CD4-positive, alpha-beta T cell treated with Interleukin-15 for 4 hours (primary cell): Measurements from ENCODE around the gene PLIN3.
"Not testable (repeated sequence)": the region's sequence is repeated elsewhere in the genome, so short reads cannot be mapped to it uniquely, and the experiment has no call there.

ENCODE experiments used
- DNase-seq: peaks from one replicate; pipeline ENCODE4 v3.0.0-alpha.2; 2020; ENCODE audit warnings: low spot score

PLIN3 gene

DNA sequence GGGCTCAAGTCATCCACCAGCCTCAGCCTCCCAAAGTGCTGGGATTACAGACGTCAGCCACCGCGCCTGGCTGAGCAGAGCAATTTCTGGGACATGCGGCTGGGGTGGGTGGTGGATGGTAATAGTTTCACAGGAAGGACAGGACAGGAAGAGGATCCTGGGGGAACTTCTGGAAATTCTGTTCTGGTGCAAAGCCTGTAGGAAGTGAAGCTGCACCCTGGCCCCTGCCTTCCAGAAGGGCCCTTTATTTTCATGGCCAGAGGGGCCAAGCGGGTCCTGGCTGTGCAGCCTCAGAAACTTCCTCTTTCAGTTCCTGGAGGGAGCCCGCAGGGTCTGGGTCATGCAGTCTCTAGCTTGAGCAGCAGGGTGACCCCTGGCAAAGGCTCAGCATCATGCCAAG, 60.3 kb downstream of the PLIN3 start:
- no peak for DNase-seq

DNA sequence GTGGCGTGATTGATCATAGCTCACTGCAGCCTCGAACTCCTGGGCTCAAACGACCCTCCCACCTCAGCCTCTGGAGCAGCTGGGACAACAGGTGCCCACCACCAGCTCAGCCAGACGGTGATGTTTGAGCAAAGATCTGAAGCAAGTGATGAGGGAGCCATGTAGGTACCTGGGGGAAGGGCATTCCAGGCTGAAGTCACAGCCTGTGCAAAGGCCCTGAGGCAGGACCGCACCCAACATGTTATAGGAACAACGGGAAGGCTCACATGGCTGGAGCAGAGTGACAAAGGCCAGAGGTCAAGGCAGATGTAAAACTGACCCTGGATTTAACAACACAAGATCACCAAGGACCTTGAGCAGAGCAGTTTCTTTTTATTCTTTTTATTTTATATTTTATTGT, 61.1 kb downstream of the PLIN3 start:
- no peak for DNase-seq

DNA sequence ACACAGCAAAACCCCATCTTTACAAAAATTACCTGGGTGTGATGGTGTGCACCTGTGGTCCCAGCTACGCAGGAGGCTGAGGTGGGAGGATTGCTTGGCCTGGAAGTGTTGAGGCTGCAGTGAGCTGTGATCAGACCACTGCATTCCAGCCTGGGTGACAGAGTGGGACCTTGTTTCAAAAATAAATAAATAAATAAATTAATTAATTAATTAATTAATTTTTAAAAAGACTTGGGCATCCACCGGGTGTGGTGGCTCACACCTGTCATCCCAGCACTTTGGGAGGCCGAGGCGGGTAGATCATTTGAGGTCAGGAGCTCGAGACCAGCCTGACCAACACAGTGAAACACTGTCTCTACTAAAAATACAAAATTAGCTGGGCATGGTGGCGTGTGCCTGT, 62.3 kb downstream of the PLIN3 start:
- not testable (repeated sequence) for DNase-seq

- peak; percentile 57 for DNase-seq
Measured at GRCh38 chr19:4803736-4804695, 63.5 kb downstream of the PLIN3 start.

- DNase-seq = no peak
Measured at GRCh38 chr19:4802711-4803110, 64.8 kb downstream of the PLIN3 start.

- no peak for DNase-seq
Measured at GRCh38 chr19:4801085-4801619, 66.3 kb downstream of the PLIN3 start.

- no peak for DNase-seq
Measured at GRCh38 chr19:4800591-4801081, 66.8 kb downstream of the PLIN3 start.

DNA sequence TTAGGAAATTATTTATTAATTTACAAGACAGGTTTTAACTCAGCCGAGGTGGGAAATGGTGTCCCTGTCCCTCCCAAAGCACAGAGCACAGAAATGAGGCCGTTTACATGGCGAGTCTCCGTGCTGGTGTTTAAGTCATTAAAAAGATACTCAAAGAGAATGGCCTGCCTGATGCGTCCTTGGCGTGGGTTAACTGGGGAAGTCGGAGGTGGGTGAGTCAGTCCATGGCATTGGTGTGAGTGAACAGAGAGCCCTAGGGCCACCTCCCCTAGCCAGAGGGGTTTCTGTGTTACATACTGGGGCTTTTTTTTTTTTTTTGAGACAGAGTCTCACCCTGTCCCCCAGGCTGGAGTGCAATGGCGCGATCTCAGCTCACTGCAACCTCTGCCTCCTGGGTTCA, 72.1 kb downstream of the PLIN3 start:
- no peak for DNase-seq

GRCh38 chr19:4794971-4795370, 72.5 kb downstream of the PLIN3 start:
- DNase-seq = no peak

- not testable (repeated sequence) for DNase-seq
Measured at GRCh38 chr19:4793278-4793677, 74.2 kb downstream of the PLIN3 start.

- DNase-seq = not testable (repeated sequence)
Measured at GRCh38 chr19:4792866-4793195, 74.6 kb downstream of the PLIN3 start.

- DNase-seq = not testable (repeated sequence)
Measured at GRCh38 chr19:4792019-4792865, 75.2 kb downstream of the PLIN3 start.

DNA sequence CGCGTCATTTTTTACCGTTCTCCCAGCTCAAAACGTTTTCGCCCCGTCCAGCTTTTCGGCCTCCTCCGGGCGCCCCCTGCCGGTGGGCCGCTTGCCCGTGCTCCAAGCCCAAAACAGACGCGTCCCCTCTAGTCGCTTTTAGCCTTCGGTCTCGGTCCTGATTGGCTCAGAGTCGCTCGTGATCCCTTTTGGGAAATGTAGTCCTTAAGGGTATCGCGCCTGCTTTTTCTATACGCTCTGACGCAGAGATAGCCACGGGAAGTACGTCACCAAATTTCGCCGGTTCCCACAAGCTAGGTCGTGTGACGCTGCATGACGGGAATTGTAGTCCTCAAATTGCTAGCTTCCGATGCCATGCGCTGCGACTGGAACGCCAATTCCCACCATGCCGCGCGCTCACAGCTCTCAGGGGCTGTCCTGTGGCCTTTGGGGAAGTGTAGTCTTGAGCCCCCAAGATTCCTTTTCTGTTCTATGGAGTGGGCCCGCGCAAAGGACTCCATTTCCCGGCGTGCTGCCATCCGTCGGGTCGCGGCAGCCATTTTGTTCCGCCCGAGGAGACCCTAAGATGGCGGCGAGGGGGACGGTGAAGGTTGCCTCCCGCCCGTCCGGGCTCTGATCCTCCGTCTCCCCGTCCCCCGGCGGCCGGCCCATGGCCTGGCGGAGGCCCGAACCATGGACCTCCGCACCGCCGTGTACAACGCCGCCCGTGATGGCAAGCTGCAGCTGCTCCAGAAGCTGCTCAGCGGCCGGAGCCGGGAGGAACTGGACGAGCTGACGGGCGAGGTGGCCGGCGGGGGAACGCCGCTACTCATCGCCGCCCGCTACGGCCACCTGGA, 76.1 kb downstream of the PLIN3 start, which contains the start of gene FEM1A:
Gene FEM1A, plus strand, starts transcription at position 552 of the 836 bp plus-strand sequence. Its CDS starts 121 bp downstream, at position 673.
- peak; percentile 99 for DNase-seq
